Stimulated activated CD8-positive, alpha-beta memory T cell treated with anti-CD3 and anti-CD28 coated beads, Interleukin-15, amount 100 ng/mL, for 1 hour (primary cell): ENCODE results near the gene OR5AL1.
"Not testable (repeated sequence)": the region's sequence is repeated elsewhere in the genome, so short reads cannot be mapped to it uniquely, and the experiment has no call there.

Experiments
- DNase-seq: peaks from one replicate; pipeline ENCODE4 v3.0.0-alpha.2; 2020; ENCODE audit warnings: low read depth

The OR5AL1 gene

DNA sequence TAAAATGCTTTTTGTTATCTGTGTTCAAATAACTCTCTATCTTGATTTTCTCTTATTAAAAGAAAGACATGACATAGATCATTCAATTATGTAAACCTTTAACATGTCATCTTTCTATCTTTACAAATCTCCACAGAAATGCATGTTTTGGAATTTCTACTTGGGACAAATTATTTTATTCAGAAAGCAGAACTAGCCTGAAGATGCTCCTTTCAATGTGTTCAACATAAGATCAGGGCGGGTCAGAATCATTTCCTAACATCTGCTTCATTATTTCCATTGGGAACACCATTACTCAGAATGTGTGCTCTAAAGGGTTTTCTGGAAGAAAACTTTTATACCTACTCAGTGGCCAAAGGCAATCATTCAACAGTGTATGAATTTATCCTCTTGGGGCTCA is at the start of gene OR5AL1:
TSS of gene OR5AL1 (plus strand) at position 301 of the 400 bp plus-strand sequence.
- DNase-seq = no peak

DNA sequence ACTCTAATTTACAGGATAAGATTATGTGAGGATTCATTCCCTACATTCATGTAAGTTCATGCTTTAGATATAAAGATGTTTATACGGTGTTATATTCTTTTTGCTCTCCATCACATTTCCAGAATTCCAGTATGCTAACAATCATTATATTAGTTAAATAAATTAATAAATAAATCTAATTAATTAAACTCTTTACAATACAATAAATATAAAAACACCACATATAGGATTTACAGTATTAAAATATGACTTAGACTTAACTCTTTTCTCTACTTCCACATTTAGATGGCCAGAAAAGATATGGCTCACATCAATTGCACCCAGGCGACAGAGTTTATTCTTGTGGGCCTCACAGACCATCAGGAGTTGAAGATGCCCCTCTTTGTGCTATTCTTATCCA is 37.2 kb upstream of the OR5AL1 start, which contains the start of gene OR8U1:
TSS of gene OR8U1 (plus strand) at position 301 of the 400 bp plus-strand sequence. CDS start at position 301, 0 bp downstream.
- DNase-seq = no peak

DNA sequence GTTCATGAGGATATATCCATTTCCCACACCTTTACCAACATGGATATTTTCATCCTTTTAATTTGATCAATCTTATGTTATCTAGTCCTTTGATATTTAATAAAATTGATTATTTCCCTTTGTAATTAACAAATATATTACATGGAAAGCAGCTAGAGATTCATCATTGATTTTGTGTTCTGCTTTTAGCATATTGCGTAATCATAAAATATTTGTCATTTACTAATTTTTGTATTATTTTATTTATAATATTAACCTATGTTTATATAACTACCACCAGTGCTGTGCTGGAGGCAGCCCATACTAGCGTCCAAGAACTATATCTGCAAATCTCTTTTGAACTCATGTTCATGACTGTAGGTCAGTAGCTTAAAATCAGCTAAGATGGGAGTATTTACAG is 32.4 kb upstream of the OR5AL1 start:
- no peak for DNase-seq

DNA sequence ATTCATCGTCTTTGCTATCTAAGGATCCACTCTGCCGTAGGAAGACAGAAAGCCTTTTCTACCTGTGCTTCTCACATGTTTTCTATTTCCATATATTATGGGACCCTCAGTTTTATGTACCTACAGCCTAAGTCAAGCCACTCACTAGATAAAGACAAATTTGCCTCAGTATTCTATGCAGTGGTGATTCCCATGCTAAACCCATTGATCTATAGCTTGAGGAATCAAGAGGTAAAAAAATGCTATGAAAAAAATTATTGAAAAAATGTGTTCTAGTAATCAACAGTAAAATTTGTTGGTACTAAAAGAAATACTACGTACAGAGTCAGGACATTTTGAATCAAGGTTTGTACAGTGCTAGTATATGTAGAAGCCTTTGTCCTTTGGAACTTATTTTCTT is 18.1 kb upstream of the OR5AL1 start:
- no peak for DNase-seq

DNA sequence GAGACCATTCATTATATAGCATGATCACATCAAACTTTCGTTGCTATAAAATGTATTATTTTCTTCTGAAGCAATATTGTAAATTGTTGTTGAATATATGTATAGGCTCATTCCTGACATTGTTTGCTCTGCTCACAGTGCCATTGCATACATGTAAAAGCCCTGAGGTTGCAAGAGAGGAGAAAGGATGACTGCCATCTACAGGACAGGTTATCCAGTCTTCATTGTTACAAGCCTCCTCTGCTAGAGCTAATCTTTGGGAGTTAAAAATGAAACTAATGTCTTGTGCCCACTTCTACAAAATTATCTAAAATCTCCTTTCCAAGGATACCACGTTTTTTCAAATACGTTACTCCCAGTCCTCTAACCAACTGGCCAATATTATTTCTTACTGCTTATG is 16.4 kb upstream of the OR5AL1 start:
- DNase-seq = no peak

DNA sequence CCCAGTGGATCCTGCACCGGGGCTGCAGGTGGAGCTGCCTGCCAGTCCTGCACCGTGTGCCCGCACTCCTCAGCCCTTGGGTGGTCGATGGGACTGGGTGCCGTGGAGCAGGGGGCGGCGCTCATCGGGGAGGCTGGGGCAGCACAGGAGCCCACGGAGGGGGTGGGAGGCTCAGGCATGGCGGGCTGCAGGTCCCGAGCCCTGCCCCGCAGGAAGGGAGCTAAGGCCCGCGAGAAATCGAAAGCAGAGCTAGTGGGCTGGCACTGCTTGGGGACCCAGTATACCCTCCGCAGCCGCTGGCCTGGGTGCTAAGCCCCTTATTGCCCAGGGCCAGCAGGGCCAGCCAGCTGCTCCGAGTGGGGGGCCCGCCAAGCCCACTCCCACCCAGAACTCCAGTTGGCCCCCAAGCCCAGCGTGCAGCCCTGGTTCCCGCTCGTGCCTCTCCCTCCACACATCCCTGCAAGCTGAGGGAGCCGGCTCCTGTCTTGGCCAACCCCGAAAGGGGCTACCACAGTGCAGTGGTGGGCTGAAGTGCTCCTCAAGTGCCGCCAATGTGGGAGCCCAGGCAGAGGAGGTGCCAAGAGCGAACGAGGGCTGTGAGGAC is 10.5 kb upstream of the OR5AL1 start:
- not testable (repeated sequence) for DNase-seq

DNA sequence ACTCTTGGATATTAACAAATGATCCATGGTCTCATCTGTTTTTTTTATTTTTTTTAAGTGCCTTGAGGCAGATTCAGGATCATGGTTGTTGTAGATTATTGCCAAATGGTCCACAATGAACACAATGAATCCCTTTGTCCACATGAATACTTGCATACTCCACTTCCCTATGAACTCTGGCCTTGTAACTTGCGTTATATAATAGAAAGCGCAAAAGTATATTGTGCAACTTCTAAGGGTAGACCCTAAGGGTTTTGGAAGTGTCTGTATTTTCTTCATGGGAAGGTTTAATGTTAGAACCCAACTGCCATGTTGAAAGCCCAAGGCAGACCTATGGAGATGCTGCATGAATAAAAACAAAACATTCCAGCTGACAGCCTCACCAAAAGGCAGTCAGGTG is 8.1 kb upstream of the OR5AL1 start:
- no peak for DNase-seq

DNA sequence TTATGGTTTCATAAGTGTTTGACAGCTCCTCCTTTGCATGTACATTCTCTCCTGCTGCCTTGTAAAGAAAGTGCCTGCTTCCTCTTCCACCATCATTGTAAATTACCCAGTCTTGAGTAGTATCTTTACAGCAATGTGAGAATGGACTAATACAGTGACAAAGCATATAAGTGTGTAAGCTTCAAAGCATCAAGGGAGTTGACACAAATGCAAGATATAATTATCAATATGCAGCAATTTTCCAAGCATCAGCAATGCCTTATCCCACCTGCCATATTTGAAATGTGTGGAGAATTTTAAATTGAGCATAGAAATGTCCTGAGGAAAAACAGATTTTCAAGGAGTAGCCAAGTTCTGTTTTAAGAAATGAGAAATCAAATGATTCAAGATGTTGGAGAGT is 1.7 kb upstream of the OR5AL1 start:
- no peak for DNase-seq

DNA sequence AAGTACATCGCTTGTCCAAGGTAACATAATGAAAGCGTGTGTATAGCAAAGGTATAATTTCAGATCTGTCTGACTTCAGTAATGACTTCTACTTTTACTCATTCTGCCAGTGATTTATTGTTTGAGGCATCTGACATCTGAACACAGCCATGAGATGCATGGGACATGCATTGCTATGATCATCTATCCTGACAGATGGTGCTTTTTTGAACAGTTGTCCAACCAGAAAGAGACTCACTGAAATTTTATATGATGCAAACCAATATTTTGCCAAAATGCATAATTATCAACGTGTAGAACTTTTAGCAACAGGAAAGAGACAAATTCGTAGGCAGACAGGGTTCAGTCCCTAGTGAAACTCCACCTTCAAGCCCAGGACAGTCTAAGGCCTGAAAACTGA is 41.0 kb downstream of the OR5AL1 start:
- no peak for DNase-seq

DNA sequence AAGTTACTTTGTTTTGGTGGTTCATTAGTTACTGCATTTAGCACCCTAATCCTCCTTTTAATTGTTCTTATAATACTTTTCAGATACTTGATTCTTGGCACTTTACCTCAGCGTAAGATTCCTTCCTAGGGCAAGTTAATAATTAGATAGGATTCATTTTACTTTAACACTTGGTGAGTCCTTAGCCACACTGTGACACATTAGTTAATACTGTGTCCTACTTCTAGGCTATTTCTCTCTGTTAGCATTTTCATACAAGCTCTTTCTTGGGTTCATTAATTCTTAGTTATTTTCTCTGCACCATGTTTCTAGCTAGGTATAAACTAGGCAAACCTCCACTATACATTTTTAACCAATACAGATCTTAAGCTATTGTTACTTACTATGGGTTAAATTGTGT is 44.6 kb downstream of the OR5AL1 start:
- DNase-seq = no peak
